MM.1S (cell line): Measurements from ENCODE around the gene UCMA.
"Not testable (repeated sequence)": the region's sequence is repeated elsewhere in the genome, so short reads cannot be mapped to it uniquely, and the experiment has no call there.

ENCODE experiments used
- CTCF ChIP-seq: fragments of 300-600 bp; sonication (generic); IDR thresholded peaks from 2 replicates; pipeline ENCODE4 v1.5.1; 2016; ENCODE audit warnings: antibody characterized with exemption, low read length, mixed read lengths
- EZH2 ChIP-seq: fragments of 300-600 bp; sonication (generic); optimal IDR thresholded peaks from 2 replicates; pipeline ENCODE3; 2017; ENCODE audit warnings: low read depth, mild to moderate bottlenecking, antibody characterized with exemption, low read length, mixed read lengths

GRCh38 chr10:13276146-13276545 is 42.0 kb upstream of the UCMA start:
- not testable (repeated sequence) for TF ChIP-seq CTCF, EZH2
